ENCODE results near the gene MIPOL1. TPM values are rescaled to one million over a fixed set of nuclear protein-coding genes. Genes with fewer than 3 reads are reported as not detected.

MIPOL1 gene
- total and polyA plus RNA-seq, 7 donors, result 0.77 to 5.6 (median 5.1) TPM

DNA sequence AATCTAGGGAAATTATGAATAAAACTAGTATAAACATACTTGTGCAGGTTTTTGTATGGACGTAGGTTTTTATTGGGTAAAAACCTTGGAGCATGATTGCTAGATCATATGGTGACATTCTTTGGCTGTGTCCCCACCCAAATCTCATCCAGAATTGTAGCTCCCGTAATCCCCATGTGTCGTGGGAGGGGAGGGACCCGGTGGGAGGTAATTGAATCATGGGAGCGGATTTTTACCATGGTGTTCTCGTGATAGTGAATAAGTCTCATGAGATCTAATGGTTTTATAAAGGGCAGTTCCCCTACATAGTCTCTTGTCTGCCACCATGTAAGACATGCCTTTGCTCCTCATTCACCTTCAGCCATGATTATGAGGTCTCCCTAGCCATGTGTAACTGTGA is 276.5 kb downstream of the MIPOL1 start:
- H3K9me3 ChIP-seq, result no peaks in the 10 kb centered on the region
- intact Hi-C loops (cut with DNase I), result no loop called here
- no peak for ATAC-seq
- DNase-seq, result no peak
- TF ChIP-seq, protein P1, sequence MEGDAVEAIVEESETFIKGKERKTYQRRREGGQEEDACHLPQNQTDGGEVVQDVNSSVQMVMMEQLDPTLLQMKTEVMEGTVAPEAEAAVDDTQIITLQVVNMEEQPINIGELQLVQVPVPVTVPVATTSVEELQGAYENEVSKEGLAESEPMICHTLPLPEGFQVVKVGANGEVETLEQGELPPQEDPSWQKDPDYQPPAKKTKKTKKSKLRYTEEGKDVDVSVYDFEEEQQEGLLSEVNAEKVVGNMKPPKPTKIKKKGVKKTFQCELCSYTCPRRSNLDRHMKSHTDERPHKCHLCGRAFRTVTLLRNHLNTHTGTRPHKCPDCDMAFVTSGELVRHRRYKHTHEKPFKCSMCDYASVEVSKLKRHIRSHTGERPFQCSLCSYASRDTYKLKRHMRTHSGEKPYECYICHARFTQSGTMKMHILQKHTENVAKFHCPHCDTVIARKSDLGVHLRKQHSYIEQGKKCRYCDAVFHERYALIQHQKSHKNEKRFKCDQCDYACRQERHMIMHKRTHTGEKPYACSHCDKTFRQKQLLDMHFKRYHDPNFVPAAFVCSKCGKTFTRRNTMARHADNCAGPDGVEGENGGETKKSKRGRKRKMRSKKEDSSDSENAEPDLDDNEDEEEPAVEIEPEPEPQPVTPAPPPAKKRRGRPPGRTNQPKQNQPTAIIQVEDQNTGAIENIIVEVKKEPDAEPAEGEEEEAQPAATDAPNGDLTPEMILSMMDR (IDR thresholded peaks at IDR 0.05), result no peak
- H3K4me3 ChIP-seq, result no peak overlapping the region
- 91 to 94% (median 92%) methylated on average over 6 of the region's 6 CpGs for WGBS, 3 donors
- no peaks in the 10 kb centered on the region for H3K36me3 ChIP-seq (ENCODE audit: insufficient read depth in 1 of 2, low read depth in 1 of 2)
- no peaks in the 10 kb centered on the region for H3K27me3 ChIP-seq (ENCODE audit: insufficient read depth in 3 of 3, low read length in 2 of 3)
- no peaks in the 10 kb centered on the region for H3K4me1 ChIP-seq
- no peak overlapping the region for H3K27ac ChIP-seq

DNA sequence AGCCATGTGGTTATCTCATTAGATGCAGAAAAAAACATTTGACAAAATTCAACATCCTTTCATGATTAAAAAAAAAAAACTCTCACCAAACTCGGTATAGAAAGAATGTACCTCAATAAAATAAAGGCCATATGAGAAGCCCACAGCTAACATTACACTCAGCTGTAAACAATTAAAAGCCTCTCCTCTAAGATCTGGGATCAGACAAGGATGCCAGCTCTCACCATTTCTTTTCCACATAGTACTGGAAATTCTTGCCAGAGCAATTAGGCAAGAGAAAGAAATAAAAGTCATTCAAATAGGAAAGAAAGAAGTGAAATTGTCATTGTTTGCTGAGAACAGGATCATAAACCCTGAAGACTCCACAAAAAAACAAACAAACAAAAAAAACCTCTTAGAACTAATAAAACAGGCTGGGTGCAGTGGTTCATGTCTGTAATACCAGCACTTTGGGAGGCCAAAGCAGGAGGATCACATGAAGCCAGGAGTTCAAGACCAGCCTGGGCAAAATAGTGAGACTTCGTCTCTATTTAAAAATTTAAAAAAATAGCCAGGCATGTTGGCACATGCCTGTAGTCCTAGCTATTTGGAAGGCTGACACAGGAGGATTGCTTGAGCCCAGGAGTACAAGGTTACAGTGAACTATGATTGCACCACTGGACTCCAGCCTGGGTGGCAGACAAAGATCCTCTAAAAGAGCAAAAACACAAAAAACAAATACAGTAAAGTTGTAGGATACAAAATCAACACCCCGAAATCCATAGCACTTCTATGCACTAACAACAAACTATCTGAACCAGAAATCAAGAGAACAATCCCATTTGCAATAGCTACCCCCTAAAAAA is 282.9 kb downstream of the MIPOL1 start:
- 72 to 82% (median 75%) methylated on average over 3 of the region's 3 CpGs for WGBS, 3 donors
- Histone ChIP-seq H3K4me1 (no peaks in the 10 kb centered on the region), H3K36me3 (ENCODE audit: insufficient read depth in 1 of 2, low read depth in 1 of 2) (no peaks in the 10 kb centered on the region), H3K27ac (no peak overlapping the region), H3K4me3 (no peak overlapping the region), H3K27me3 (ENCODE audit: insufficient read depth in 3 of 3, low read length in 2 of 3) (no peaks in the 10 kb centered on the region), H3K9me3 (no peaks in the 10 kb centered on the region)
- no peak for DNase-seq
- TF ChIP-seq, protein P1 (IDR thresholded peaks at IDR 0.05), result no peak
- ATAC-seq, result no peak
- intact Hi-C loops (cut with DNase I), result no loop called here

DNA sequence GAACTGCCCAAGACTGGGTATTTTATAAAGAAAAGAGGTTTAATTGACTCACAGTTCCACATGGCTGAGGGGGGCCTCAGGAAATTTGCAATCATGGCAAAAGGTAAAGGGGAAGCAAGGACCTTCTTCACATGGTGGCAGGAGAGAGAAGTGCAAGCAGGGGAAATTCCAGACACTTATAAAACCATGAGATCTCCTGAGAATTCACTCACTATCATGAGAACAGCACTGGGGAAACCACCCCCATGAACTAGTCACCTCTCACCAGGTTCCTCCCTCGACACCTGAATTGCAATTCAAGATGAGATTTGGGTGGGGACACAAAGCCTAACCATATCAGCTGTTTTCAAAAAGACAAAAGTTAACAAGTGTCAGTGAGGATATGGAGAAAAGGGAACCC is 284.7 kb downstream of the MIPOL1 start:
- no peaks in the 10 kb centered on the region for H3K27me3 ChIP-seq (ENCODE audit: insufficient read depth in 3 of 3, low read length in 2 of 3)
- DNase-seq (no peak), ATAC-seq (no peak)
- 81 to 94% (median 83%) methylated on average over 1 of the region's 1 CpG for WGBS, 3 donors
- no peaks in the 10 kb centered on the region for H3K9me3 ChIP-seq
- H3K27ac ChIP-seq, result no peak overlapping the region
- TF ChIP-seq, protein P1 (IDR thresholded peaks at IDR 0.05), result no peak
- H3K36me3 ChIP-seq (ENCODE audit: insufficient read depth in 1 of 2, low read depth in 1 of 2), result no peaks in the 10 kb centered on the region
- intact Hi-C loops (cut with DNase I), result no loop called here
- no peak overlapping the region for H3K4me3 ChIP-seq
- no peaks in the 10 kb centered on the region for H3K4me1 ChIP-seq

DNA sequence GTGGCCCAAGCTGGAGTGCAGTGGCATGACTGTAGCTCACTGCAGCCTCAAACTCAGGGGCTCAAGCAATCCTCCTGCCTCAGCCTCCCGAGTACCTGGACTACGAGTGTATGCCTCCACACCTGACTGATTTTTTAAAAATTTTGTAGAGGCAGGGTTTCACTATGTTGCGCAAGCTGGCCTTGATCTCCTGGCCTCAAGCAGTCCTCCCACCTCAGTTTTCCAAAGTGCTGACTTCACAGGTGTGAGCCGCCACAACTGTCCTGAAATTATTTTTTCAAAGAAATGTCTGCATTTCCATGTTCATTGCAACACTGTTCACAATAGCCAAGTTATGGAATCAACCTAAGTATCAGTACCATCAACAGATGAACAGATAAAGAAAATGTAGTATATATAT is 285.9 kb downstream of the MIPOL1 start:
- DNase-seq (no peak), ATAC-seq (no peak)
- Histone ChIP-seq H3K27me3 (ENCODE audit: insufficient read depth in 3 of 3, low read length in 2 of 3) (no peaks in the 10 kb centered on the region), H3K27ac (no peak overlapping the region), H3K36me3 (ENCODE audit: insufficient read depth in 1 of 2, low read depth in 1 of 2) (no peaks in the 10 kb centered on the region), H3K9me3 (no peaks in the 10 kb centered on the region), H3K4me1 (no peaks in the 10 kb centered on the region), H3K4me3 (no peak overlapping the region)
- intact Hi-C loops (cut with DNase I), result no loop called here
- TF ChIP-seq, protein P1 (IDR thresholded peaks at IDR 0.05), result no peak
- 97 to 99% (median 97%) methylated on average over 4 of the region's 4 CpGs for WGBS, 3 donors

DNA sequence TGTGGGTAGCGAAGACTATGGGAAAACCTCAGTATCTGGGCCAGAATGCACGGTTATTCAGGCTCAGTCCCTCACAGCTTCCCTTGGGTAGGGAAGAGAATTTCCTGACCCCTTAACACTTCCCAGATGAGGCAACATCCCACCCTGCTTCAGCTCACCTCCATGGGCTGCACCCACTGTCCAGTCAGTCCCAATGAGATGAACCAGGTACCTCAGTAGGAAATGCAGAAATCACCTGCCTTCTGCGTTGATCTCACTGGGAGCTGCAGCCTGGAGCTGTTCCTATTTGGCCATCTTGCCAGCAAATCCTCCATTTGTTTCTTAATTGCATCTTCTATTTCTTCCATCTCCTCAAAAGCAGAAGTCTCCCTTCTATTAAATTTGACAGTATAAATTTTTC is 292.9 kb downstream of the MIPOL1 start:
- no peak overlapping the region for H3K27ac ChIP-seq
- no peaks in the 10 kb centered on the region for H3K36me3 ChIP-seq (ENCODE audit: insufficient read depth in 1 of 2, low read depth in 1 of 2)
- H3K4me1 ChIP-seq, result no peaks in the 10 kb centered on the region
- 91 to 98% (median 97%) methylated on average over 3 of the region's 3 CpGs for WGBS, 3 donors
- H3K4me3 ChIP-seq, result no peak overlapping the region
- H3K9me3 ChIP-seq, result no peaks in the 10 kb centered on the region
- no peak for ATAC-seq
- TF ChIP-seq, protein P1 (IDR thresholded peaks at IDR 0.05), result no peak
- DNase-seq, result no peak
- intact Hi-C loops (cut with DNase I), result no loop called here
- H3K27me3 ChIP-seq (ENCODE audit: insufficient read depth in 3 of 3, low read length in 2 of 3), result no peaks in the 10 kb centered on the region

Data from psoas muscle (tissue), 8 donors.